HG02840 (cell line): ENCODE results near the gene FRS3.
"Not testable (repeated sequence)": the region's sequence is repeated elsewhere in the genome, so short reads cannot be mapped to it uniquely, and the experiment has no call there.

ENCODE experiments used
- ATAC-seq: cut with Tn5 transposase; IDR thresholded peaks from one replicate; pipeline ENCODE4 v1.9.1; 2021; ENCODE audit warnings: mild to moderate bottlenecking, moderate library complexity, moderate number of reproducible peaks; ENCODE audit not compliant: unreplicated experiment, low FRiP score

FRS3 gene

GRCh38 chr6:41770381-41771057, 9.2 kb downstream of the FRS3 start:
- ATAC-seq, result no peak

DNA sequence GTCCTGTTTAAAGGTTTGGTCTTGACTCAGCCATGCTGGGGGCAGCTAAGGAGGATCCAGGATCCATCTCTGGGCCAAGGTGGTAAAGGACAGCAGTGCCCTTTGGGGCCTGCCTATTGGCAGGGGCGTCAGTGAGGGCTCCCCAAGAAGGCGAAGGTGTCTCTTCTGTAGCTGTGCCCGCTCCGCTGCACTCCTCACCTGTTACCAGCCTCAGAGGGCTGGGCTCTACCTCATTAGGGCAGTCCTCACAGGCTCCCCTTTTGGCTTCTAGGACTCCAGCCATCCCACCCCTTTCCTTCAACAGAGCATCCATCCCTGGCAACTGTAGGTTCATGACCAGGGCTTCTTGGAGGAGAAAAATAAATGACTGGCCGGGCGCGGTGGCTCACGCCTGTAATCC, 10.3 kb downstream of the FRS3 start:
- ATAC-seq, result no peak

DNA sequence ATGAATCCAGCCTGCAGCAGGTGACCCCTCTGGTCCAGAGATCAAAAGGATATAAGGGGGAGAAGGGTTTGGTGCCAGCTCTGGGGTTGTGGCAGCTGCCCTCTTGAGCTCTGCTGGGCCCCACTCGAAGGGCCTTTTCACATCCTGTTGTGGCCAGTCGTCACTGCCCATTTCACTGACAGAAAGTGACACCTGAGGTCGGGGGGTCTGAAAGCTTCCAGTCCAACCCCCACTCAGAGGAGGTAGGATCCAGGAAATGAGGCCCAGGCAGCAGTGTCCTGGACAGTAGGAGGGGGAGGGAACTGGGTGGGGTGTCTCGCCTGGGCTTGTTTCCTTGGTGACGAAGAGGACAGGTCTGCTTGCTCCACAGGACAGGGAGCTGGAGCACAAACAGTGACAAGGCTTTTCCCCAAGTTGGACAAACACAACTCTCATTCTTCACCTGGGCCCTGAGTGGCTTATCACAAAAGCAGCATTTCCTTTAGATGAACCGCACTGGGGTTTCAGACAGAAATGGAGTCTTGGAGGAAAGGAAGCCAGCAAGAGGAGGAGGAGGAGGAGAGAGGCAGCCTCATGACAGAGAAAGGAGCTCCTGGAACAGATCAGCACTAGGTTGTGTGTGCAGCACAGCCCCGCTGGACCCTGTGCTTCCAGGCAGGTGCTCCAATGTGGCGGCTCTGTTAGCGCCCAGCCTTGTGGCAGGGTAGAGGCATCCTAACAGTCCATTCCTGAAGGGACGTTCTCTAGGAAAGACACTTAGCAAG, 11.0 kb downstream of the FRS3 start:
- ATAC-seq, result no peak

DNA sequence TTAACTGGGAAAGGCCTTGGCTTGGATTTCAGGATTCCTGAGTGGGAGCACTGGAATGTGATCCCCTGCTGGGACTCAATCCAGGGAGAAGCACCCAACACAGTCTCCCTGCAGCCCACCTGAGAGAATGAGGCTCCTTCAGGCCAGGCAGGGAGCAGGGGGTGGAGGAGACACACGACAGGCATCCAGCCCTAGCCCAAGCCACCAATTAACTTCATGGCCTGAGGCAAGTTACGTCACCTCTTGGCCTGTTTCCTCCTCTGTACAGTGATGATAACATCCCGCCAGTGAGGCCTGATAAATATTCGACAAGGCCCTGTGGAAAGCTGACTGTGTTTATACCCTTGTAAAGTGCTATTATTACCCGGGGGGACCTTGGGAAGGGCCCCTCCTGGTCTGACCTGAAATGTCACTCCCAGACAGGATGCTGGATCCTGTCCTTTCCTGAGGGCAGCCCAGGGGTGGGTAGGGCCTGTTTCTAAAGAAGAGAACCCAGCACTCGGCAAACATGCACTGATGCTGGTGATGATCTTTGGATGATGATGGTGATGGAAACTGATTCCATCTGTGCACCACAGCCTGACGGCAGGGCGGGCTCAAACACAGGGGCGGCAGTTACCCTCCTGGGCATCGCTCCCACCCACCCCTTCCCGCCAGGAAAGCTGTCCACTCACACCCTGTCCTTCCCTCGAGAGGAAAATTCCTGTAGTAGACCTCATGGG, 12.4 kb downstream of the FRS3 start:
- ATAC-seq, result no peak

DNA sequence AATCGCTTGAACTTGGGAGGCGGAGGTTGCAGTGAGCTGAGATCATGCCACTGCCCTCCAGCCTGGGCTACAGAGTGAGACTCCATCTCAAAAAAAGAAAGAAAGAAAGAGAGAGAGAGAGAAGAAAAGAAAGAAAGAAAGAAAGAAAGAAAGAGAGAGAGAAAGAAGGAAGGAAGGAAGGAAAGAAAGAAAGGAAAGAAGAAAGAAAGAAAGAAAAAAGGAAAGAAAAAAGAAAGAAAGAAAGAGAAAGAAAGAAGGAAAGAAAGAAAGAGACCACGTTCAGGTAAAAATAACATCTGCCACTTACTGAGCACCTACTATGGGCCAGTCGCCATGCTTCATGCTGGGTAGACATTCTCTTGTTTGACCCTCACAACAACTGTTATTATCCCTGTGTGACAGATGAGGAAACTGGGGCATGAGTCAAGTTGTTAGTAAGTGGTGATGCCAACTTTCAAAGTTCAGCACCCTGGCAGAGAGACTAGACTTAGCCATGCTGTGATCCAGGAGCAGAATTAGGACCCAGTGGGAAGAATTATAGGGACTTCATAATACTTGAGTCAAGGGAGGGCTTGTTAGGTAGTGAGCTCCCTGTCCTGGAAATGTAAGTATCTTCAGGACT, 13.5 kb downstream of the FRS3 start:
- not testable (repeated sequence) for ATAC-seq

DNA sequence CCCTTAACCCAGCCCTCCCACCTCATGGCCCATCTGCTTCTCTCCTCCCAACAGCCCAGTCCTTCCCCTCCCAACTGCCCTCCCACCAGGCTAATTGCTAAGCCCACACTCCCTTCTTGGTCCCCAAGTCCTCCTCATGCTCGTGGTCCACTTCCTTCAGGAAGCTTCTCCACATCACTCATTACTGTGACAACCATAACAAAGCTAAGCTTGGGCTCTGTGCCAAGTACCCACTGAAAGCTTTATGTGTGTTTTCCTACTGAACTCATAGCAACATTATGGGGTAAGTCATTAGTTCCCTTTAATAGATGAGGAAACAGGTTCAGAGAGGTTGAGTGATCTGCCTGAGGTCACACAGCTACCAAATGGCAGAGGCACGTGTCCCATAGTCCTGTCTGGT, 16.2 kb downstream of the FRS3 start:
- no peak for ATAC-seq

GRCh38 chr6:41759905-41760579, 19.7 kb downstream of the FRS3 start:
- no peak for ATAC-seq

DNA sequence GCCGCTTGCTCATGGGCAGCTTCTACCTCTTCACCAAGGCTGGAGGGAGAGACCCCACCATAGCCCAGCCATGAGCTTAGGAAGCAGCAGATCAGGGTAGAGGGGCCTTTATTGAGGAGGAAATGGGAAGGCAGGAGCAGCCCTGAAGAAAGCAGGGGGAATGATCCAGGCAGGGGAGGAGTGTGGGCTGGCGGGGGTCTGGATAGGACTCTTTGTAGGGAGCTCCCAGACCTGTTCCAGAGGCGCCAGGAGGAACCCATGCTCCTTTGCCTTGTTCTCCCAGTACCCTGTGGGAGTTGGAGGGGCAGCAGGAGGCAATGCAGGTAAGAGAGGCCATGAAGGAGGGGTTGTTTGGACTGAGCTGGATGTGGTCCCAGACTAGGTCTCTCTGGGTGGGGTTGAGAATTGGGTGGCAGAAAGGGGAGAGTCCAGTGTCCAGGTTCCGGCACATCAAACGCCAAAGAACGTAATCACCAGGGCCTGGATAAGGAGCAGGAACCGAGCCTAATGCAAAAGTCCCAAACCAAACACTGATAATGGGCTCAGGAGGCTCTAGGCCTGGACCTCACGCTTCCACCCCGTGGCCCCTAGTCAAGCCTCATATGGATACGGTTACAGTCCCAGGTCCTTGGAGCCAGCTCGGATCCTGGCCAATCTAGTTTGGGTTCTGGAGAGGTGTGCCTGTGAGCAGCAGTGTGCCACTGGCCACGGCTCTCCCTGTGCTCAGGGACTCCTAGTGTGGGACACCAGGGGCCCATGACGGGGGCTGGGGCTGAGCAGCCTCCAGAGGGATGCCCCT, 20.4 kb downstream of the FRS3 start:
- ATAC-seq, result no peak

DNA sequence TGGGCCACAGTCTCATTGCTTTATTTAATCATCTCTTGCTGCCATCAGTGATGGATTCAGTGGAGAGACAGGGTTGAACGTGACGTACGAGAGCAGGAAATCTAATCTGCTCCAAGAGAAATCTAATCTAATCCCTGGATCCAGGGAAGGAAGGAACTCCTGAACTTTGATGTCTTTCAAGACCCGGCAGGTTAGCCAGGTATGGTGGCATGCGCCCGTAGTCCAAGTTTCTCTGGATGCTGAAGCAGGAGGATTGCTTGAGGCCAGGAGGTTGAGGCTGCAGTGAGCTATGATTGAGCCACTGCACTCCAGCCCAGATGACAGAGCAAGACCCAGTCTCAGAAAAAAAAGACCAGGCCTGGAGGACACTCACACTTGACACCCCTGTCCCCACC, 21.1 kb downstream of the FRS3 start:
- no peak for ATAC-seq

- no peak for ATAC-seq
These were observed 21.6 kb downstream of the FRS3 start for GRCh38 chr6:41757931-41758640.

DNA sequence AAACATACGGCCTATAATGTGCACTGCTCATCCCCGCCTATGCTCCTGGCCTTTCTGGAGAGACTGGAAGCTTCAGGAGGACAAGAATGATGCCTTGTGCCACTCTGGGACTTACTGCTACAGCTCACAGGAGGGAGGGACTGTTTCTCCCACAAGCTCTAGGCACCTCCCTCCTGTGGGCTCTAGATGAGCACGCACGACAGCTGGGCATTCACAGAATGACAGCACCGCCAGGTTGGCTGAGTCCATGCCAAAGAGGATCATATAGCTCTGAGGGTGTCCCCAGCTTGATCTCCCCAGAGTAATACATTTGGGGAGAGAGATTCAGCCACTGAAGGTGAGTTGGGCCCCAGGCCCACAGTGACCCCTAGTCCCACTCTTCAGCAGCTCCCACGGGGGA, 22.4 kb downstream of the FRS3 start:
- no peak for ATAC-seq

DNA sequence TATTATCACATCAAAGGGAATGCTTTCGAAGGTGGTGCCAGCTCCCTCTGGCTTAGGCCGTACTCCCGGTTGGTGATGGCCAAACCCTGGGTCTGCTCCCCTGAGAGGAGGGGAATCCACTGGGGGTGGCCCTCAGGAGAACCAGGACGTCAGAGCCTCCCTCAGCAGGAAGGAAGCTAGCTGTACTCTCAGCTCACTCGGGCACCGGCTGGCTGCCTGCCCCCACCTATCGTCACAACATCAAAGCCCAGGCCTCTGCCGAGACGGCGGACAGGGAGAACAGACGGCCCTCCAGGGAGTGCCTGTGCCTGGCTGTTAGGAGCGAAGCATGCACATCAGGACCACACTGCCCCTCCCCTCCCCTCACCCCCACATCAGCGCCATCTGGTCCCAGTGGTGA, 23.3 kb downstream of the FRS3 start:
- ATAC-seq, result no peak

DNA sequence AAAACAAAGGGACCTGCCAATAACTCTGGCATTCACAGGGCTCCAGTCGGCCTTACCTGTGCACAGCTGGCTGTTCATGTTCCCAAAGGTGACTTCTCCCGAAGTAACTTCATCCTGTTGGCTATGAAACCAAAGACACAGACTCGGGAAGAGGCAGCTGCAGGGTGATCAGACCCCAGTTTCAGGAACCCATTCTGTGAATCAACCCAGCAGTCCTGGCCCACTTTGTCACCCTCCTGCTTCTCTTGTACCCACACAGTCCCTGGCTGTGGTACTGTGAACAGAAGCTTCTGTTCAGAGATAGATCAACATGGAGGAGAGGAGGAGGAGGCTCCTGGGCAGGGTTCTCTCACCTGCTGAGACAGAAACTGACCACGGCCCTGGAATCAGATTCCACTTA, 23.8 kb downstream of the FRS3 start:
- ATAC-seq, result no peak

DNA sequence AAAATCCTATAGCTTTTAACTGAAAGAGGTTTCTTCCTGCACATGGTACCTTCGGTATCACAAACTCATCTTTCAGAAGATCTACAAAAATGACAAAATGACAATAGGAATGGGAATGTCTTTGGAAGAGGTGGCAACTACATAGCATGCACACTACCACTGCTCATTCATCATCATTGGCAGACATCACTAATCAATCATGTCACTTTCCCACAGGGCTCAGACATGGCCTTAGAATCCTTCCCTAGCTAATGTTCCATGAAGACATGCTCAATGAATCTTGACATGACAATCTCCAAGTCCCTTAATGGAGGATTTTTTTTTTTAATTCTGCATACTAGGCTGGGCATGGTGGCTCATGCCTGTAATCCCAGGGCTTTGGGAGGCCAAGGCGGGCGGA, 29.3 kb downstream of the FRS3 start:
- ATAC-seq, result no peak

GRCh38 chr6:41748542-41748941, 31.2 kb downstream of the FRS3 start:
- no peak for ATAC-seq

GRCh38 chr6:41748102-41748477, 31.6 kb downstream of the FRS3 start:
- ATAC-seq, result no peak

GRCh38 chr6:41747256-41748101, 32.2 kb downstream of the FRS3 start, which contains the start of gene PGC:
PGC (minus strand) TSS chr6:41747397; CDS start chr6:41747334, 63 bp downstream.
- ATAC-seq, result no peak

DNA sequence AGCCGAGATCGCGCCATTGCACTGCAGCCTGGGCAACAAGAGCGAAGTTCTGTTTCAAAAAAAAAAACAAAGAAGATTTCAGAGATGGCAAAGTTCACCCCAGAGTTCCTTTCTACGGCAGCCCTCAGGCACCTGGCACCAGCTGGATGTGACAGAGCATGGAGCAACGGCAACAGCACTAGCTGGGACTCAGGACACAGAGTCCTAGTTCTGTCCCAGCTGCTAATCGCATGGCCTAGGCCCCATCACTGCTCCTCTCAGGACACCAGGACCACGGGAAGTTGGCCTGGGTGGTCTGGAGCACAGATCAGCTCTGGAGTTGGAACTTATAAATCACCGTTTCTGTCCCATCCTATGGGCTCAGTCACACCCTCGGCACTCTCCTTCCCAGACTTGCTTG, 33.6 kb downstream of the FRS3 start:
- ATAC-seq, result no peak
